Measurements from ENCODE around the gene KIAA1671.

KIAA1671 gene

GRCh38 chr22:24953384-24954113 is 1.0 kb downstream of the KIAA1671 start:
- no peak for DNase-seq

- no peak for DNase-seq
Observed at GRCh38 chr22:24954114-24954463, 1.6 kb downstream of the KIAA1671 start.

- no peak for DNase-seq
Observed at GRCh38 chr22:24954856-24955255, 2.3 kb downstream of the KIAA1671 start.

GRCh38 chr22:24957043-24957442 is 4.5 kb downstream of the KIAA1671 start:
- no peak for DNase-seq

GRCh38 chr22:24961217-24961844 is 8.8 kb downstream of the KIAA1671 start:
- DNase-seq: no peak

- no peak for DNase-seq
Observed at GRCh38 chr22:24962094-24962493, 9.6 kb downstream of the KIAA1671 start.

- DNase-seq: no peak
Observed at GRCh38 chr22:24962835-24963234, 10.3 kb downstream of the KIAA1671 start.

GRCh38 chr22:24964441-24964840 is 11.9 kb downstream of the KIAA1671 start:
- DNase-seq: no peak

GRCh38 chr22:24965822-24966626 is 13.5 kb downstream of the KIAA1671 start:
- DNase-seq: no peak

- DNase-seq: no peak
Observed at GRCh38 chr22:24968066-24968561, 15.6 kb downstream of the KIAA1671 start.

GRCh38 chr22:24969560-24970301 is 17.2 kb downstream of the KIAA1671 start:
- no peak for DNase-seq

GRCh38 chr22:24972369-24972768 is 19.9 kb downstream of the KIAA1671 start:
- no peak for DNase-seq

- no peak for DNase-seq
Observed at GRCh38 chr22:24973872-24974271, 21.4 kb downstream of the KIAA1671 start.

- no peak for DNase-seq
Observed at GRCh38 chr22:24975125-24975640, 22.7 kb downstream of the KIAA1671 start.

GRCh38 chr22:24975813-24976341 is 23.4 kb downstream of the KIAA1671 start:
- DNase-seq: no peak

- DNase-seq: no peak
Observed at GRCh38 chr22:24976442-24977218, 24.1 kb downstream of the KIAA1671 start.

- DNase-seq: no peak
Observed at GRCh38 chr22:24977370-24978221, 25.1 kb downstream of the KIAA1671 start.

- no peak for DNase-seq
Observed at GRCh38 chr22:24978308-24978707, 25.8 kb downstream of the KIAA1671 start.

- no peak for DNase-seq
Observed at GRCh38 chr22:24981066-24981465, 28.6 kb downstream of the KIAA1671 start.

GRCh38 chr22:24981656-24982055 is 29.1 kb downstream of the KIAA1671 start:
- DNase-seq: no peak
